Neural cell (in vitro differentiated cells): Measurements from ENCODE around the gene GAMT.

Experiments
- CTCF ChIP-seq: fragments of 450-650 bp; IDR thresholded peaks from 2 replicates; pipeline ENCODE4 v1.5.1; 2014; ENCODE audit warnings: antibody characterized with exemption, mild to moderate bottlenecking, moderate library complexity; ENCODE audit not compliant: poor library complexity, severe bottlenecking
- EP300 ChIP-seq: fragments of 450-650 bp; conservative IDR thresholded peaks from 2 replicates; pipeline ENCODE4 v1.6.1; 2014; ENCODE audit warnings: antibody characterized with exemption, mild to moderate bottlenecking, moderate library complexity; ENCODE audit not compliant: poor library complexity, severe bottlenecking
- EZH2 ChIP-seq: fragments of 200-600, 300-800 bp; shearing (Covaris generic), sonication (generic); IDR thresholded peaks from 2 replicates; pipeline ENCODE4 v1.6.1; 2014; ENCODE audit warnings: antibody characterized with exemption, low read length, borderline replicate concordance, mild to moderate bottlenecking; ENCODE audit not compliant: insufficient read depth, poor library complexity, severe bottlenecking
- MXI1 ChIP-seq: fragments of 450-650 bp; conservative IDR thresholded peaks from 2 replicates; pipeline ENCODE4 v1.6.1; 2014; ENCODE audit warnings: antibody characterized with exemption, mild to moderate bottlenecking; ENCODE audit not compliant: poor library complexity, severe bottlenecking
- POLR2AphosphoS5 ChIP-seq: IDR thresholded peaks from 2 replicates; pipeline ENCODE4 v1.6.1; 2012
- TAF1 ChIP-seq: IDR thresholded peaks from 2 replicates; pipeline ENCODE4 v1.6.1; 2012; ENCODE audit warnings: low read depth
- TF ChIP-seq, protein P1 (sequence below): IDR thresholded peaks from 2 replicates; pipeline ENCODE4 v1.6.1; 2012; ENCODE audit warnings: borderline replicate concordance

- no peak for TF ChIP-seq TAF1
- TF ChIP-seq CTCF = no peak
- TF ChIP-seq EZH2 = no peak
- TF ChIP-seq MXI1 = no peak
- TF ChIP-seq EP300 = no peak
- TF ChIP-seq, protein P1, sequence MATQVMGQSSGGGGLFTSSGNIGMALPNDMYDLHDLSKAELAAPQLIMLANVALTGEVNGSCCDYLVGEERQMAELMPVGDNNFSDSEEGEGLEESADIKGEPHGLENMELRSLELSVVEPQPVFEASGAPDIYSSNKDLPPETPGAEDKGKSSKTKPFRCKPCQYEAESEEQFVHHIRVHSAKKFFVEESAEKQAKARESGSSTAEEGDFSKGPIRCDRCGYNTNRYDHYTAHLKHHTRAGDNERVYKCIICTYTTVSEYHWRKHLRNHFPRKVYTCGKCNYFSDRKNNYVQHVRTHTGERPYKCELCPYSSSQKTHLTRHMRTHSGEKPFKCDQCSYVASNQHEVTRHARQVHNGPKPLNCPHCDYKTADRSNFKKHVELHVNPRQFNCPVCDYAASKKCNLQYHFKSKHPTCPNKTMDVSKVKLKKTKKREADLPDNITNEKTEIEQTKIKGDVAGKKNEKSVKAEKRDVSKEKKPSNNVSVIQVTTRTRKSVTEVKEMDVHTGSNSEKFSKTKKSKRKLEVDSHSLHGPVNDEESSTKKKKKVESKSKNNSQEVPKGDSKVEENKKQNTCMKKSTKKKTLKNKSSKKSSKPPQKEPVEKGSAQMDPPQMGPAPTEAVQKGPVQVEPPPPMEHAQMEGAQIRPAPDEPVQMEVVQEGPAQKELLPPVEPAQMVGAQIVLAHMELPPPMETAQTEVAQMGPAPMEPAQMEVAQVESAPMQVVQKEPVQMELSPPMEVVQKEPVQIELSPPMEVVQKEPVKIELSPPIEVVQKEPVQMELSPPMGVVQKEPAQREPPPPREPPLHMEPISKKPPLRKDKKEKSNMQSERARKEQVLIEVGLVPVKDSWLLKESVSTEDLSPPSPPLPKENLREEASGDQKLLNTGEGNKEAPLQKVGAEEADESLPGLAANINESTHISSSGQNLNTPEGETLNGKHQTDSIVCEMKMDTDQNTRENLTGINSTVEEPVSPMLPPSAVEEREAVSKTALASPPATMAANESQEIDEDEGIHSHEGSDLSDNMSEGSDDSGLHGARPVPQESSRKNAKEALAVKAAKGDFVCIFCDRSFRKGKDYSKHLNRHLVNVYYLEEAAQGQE = no peak
- no peak for TF ChIP-seq POLR2AphosphoS5
Observed at GRCh38 chr19:1377965-1378785, 23.2 kb downstream of the GAMT start.
